Left hindlimb (tissue), 1 donor: ENCODE results near the gene HCFC2.
"Not testable (repeated sequence)": the region's sequence is repeated elsewhere in the genome, so short reads cannot be mapped to it uniquely, and the experiment has no call there.

Experiments used
- DNase-seq: peaks from one replicate; pipeline ENCODE4 v3.0.0-alpha.2; 2018

The HCFC2 gene

DNA sequence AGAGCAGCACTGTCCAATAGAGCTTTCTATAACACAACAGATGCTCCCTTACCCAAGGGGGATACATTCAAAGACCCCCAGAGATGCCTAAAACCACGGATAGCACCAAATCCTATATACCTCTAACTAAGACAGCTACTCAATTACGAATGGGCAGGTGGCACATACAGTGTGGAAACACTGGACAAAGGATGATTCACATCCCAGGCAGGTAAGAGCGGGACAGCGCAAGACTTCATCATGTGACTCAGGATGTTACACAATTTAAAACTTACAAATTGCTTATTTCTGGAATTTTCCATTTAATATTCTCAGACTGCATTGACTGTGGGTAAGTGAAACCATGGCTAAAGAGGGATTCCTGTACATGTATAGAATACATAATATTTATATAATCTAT lies 5.5 kb upstream of the HCFC2 start:
- DNase-seq: no peak

DNA sequence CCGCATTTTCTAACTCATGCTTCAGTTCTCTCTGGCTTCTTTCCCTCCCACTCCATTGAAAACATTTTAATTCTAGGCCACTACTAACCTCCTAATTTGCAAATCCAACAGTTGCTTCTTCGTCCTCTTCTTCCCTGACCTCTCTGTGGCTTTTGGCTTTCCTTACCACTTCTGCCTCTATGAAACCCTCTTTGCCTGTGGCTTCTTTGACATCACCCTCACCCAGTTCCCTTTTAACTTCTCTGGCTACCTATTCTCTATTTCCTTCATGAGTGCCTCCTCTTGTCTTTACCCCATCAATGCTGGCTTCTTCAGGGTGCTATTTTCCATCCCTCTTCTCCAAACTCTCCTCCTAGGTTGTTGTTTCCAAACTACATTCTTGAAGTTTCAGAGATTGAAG lies 4.4 kb upstream of the HCFC2 start:
- DNase-seq: no peak

DNA sequence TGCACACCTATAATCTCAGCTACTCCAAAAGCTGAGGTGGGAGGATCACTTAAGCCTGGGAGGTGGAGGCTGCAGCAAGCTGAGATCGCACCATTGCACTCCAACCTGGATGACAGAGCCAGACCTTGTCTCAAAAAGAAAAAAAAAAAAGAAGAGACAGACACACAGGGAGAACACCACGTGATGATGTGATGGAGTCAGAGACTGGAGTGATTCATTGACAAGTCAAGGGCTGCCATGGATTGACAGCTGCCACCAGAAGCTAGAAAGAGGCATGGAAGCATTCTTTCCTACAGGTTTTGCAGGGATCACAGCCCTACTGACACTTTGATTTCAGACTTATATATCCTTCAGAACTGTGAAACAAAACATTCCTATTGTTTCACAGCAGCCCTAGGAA lies 3.5 kb upstream of the HCFC2 start:
- DNase-seq: no peak

GRCh38 chr12:104063712-104064030 lies 660 bp upstream of the HCFC2 start:
- no peak for DNase-seq

GRCh38 chr12:104064842-104065427 lies 604 bp downstream of the HCFC2 start:
- no peak for DNase-seq

DNA sequence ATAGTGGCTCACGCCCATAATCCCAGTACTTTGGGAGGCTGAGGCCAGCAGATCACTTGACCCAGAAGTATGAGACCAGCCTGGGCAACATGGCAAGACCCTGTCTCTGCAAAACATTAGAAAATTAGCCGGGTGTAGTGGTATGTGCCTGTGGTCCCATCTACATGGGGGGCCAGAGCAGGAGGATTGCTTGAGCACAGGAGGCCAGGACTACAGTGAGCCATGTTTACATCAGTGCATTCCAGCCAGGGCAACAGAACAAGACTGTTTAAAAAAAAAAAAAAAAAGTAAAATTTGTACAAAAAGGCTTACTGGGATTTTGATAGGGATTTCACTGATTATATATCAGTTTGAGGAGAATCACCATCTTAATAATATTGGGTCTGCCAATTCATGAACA lies 7.8 kb downstream of the HCFC2 start:
- DNase-seq: no peak

DNA sequence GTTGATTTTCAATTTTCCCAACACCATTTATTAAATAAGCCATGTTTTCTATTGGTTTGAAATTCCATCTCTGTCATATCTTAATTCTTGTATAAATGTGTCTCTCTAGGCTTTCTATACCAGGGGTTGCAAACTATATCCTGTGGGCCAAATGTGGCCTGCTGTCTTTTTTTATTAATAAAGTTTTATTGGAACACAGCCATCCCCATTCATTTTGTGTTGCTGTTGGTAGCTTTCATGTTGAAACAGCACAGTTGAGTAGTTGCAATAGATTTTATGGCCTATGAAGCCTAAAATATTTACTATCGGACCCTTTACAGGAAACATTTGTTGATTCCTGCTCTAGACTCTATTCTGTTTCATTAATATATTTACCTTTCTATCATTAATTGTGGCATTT lies 9.4 kb downstream of the HCFC2 start:
- DNase-seq: no peak

- no peak for DNase-seq
Observed at GRCh38 chr12:104079024-104079423, 14.7 kb downstream of the HCFC2 start.

DNA sequence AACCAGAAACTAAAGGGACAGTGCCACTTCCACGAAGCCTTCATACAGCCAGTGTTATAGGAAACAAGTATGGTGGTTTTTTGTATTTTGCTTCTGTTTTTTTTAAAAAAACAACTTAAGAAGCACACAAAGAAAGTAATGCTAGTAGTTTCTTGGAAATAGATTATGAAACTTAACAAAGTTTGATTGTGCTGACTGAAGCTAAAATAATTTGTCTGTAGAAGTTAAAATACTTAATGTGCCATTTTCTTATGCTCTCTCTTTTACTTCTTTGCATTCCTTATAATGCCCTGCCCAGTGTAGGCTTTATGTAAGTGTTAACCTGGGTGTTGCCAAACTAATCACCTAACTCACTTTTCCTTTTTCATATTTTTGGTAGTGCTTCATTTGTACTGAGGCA lies 16.4 kb downstream of the HCFC2 start:
- DNase-seq: no peak

GRCh38 chr12:104083769-104084475 lies 19.6 kb downstream of the HCFC2 start:
- no peak for DNase-seq

DNA sequence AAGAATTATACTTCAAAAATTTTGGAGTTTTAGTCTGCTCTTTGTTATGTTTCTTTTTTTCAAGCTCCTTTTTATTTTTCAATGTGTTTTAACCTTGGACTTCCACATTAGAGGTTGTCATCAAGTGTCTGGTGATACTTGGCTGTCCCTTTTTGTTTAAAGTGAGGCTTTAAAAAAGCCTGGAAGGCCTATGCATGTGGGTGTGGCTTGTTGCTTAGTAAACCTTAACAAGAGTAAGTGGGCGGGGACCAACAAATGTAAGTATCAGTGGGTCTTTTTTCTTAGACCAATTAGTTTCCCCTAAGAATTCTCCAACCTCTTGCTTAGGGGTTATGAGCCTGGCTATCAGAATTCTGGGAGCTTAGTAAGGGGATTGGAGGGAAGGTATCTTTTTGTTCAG lies 26.4 kb downstream of the HCFC2 start:
- no peak for DNase-seq

- no peak for DNase-seq
Observed at GRCh38 chr12:104091136-104091535, 26.8 kb downstream of the HCFC2 start.

DNA sequence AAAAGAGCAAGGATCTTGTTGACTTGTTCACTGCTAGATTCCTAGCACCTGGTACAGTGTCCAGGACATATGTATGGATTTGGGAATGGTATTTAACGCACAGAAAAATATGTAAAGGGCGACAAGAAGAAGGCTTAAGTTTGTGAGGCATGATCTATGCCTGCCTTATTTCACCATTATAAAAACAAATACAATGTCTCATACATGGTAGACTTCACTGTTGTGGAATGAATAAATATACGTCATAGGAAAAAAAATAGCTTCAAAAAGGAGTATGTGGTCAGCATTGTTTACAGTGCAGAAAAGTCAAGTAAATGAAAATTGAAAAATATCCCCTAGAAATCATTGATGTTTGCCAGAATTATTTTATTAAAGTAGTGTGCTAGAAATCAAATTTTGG lies 30.0 kb downstream of the HCFC2 start:
- no peak for DNase-seq

GRCh38 chr12:104095289-104095688 lies 31.0 kb downstream of the HCFC2 start:
- no peak for DNase-seq

- DNase-seq: no peak
Observed at GRCh38 chr12:104097954-104098353, 33.6 kb downstream of the HCFC2 start.

DNA sequence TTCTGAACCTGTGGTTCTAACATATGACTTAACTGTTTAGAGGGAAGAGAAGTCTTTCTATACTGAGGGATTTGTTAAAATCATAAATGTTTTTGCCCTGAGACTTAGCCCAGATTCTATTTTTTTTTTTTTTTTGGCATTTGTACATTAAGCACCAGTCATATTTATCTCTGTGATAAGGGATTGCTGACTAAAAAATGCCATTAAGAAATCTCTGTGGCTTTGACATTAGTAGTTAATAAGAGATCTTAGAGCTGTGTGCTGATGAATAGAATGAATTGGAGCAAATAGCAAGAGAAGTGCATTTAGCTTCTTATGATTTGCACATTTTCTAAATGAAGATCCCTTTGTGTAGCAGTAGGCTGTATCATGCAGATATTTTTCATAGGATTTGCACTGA lies 41.1 kb downstream of the HCFC2 start:
- DNase-seq: no peak

- no peak for DNase-seq
Observed at GRCh38 chr12:104106965-104107364, 42.6 kb downstream of the HCFC2 start.

- DNase-seq: peak; percentile 84
Observed at GRCh38 chr12:104108755-104109445, 44.6 kb downstream of the HCFC2 start.

- no peak for DNase-seq
Observed at GRCh38 chr12:104109446-104110271, 45.3 kb downstream of the HCFC2 start.

DNA sequence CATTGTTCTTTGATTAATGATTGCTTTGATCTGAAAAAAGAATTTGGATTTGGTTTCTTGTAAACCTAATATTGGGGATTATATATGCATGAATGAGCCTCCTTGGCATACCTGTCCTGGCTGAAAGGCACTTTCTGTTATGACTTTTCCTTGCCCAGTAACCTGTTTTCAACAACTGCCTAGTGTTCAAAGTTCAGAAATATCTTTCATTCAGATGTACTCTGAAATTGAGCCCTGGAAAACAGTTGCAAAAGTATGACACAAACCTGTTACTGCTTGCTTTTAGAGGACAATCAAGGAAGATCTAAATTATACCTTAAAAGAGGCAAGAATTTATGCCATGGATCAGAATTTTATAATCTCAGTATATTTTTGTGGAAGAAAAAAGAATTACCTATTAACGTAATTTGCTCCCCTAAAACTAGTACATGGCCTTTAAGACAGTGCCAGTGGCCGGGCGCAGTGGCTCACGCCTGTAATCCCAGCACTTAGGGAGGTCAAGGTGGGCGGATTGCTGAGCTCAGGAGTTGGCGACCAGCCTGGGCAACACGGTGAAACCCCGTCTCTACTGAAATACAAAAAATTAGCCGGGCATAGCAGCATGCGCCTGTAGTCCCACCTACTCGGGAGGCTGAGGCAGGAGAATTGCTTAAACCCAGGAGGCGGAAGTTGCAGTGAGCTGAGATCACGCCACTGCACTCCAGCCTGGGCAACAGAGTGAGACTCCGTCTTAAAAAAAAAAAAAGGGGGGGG lies 50.7 kb downstream of the HCFC2 start:
- DNase-seq: not testable (repeated sequence)

DNA sequence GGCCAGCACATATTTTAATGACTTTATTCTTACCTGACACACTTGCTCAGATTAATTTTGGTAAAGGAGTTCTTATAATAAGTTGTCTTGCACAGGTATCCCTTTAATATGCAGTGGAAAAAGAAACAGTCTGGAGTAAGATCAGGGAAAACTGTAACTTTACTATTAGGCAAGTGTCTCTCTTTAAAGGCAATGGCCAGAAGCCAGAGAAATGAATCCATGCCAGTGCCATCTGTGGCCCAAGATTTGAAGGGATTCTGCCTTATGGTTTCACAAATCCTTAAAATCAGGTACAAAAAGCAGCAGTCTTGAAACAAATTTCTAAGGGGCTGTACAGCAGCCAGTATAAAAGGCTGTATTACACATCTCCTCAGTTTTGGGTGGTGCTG lies 51.2 kb downstream of the HCFC2 start:
- DNase-seq: no peak

- DNase-seq: no peak
Observed at GRCh38 chr12:104121001-104121400, 56.7 kb downstream of the HCFC2 start.

DNA sequence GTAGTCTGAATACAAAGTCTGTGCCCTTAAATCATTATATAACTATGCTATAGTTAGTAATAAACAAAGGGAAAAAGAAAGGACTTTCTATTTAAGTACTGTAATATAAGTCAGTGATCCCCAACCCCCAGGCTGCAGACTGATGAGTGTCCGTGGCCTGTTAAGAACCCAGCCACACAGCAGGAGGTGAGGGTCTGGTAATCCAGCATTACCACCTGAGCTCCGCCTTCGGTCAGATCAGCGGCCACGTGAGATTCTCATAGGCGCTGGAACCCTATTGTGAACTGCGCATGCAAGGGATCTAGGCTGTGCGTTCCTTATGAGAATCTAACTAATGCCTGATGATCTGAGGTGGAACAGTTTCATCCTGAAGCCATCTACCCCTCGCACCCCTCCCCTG lies 58.0 kb downstream of the HCFC2 start:
- DNase-seq: no peak
